Effector memory CD4-positive, alpha-beta T cell (primary cell): ENCODE measurements around the gene IGFBP7.
"Not testable (repeated sequence)": the region's sequence is repeated elsewhere in the genome, so short reads cannot be mapped to it uniquely, and the experiment has no call there.

ENCODE experiments used
- DNase-seq, 3 donors: peaks; one replicate each; pipeline ENCODE4 v3.0.0-alpha.2; 2020
- H3K27ac ChIP-seq: 2 replicates; pipeline ENCODE4 v1.7.0; 2013; ENCODE audit warnings: mild to moderate bottlenecking, low read length, moderate library complexity; ENCODE audit not compliant: insufficient read depth, poor library complexity, severe bottlenecking
- H3K27me3 ChIP-seq: replicated peaks from 2 replicates; pipeline ENCODE4 v1.7.0; 2013; ENCODE audit warnings: mild to moderate bottlenecking, low read length; ENCODE audit not compliant: insufficient read depth, control insufficient read depth, poor library complexity, severe bottlenecking
- H3K36me3 ChIP-seq: 2 replicates; pipeline ENCODE4 v1.7.0; 2013; ENCODE audit warnings: mild to moderate bottlenecking, low read length, moderate library complexity; ENCODE audit not compliant: control insufficient read depth, insufficient read depth
- H3K4me1 ChIP-seq: 2 replicates; pipeline ENCODE4 v1.7.0; 2013; ENCODE audit warnings: low read length, mild to moderate bottlenecking; ENCODE audit not compliant: control insufficient read depth, insufficient read depth, poor library complexity, severe bottlenecking
- H3K4me3 ChIP-seq: 2 replicates; pipeline ENCODE4 v1.7.0; 2013; ENCODE audit warnings: low read length, low read depth, mild to moderate bottlenecking; ENCODE audit not compliant: insufficient read depth, poor library complexity, severe bottlenecking
- H3K9me3 ChIP-seq: 2 replicates; pipeline ENCODE4 v1.7.0; 2013; ENCODE audit warnings: mild to moderate bottlenecking, low read length, moderate library complexity; ENCODE audit not compliant: control insufficient read depth

Gene IGFBP7

GRCh38 chr4:57047046-57047445, 63.1 kb downstream of the IGFBP7 start:
- DNase-seq, H3K27ac ChIP-seq, H3K27me3 ChIP-seq, H3K9me3 ChIP-seq, H3K4me1 ChIP-seq, H3K36me3 ChIP-seq, H3K4me3 ChIP-seq: not testable (repeated sequence)

DNA sequence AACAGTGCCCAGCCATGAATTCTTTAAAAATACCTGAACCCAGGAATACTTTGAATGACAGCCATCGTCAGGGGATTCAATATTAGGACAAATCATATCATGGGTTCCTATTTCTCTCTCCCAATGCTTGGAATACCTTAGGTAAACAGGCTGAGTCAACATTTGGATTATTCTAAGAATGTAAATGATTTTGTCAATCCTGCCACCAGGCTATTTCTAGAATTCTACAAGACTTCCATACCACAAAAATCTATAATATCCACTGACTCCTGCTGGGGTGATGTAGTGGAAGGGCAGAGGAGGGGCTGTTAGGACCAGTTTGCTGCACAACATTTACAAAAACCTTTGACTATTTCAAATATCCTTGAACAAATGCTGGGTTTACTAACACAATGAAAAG, 65.2 kb downstream of the IGFBP7 start:
- Histone ChIP-seq H3K36me3 (no peaks in the 10 kb centered on the region), H3K27ac (no peak overlapping the region), H3K4me3 (no peak overlapping the region), H3K4me1 (no peaks in the 10 kb centered on the region), H3K9me3 (no peaks in the 10 kb centered on the region), H3K27me3 (no peaks in the 10 kb centered on the region)
- no peak for DNase-seq

DNA sequence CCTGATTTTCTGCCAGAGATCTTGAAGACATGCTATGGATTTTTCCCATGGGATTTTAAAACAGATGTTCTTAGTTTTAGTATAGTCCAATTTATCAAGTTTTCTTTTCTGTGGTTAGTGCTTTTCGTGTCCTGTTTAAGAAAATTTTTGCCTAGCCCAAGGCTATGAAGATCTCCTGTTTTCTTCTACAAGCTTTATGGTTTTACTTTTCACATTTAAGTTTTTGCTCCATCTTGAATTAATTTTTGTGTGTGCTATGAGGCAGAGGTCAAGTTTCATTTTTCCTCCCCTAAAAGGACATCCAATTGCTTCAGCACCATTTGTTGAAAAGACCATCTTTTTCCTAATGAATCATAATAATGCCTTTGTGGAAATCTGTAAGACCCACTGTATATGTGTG, 65.9 kb downstream of the IGFBP7 start:
- H3K9me3 ChIP-seq, result no peaks in the 10 kb centered on the region
- H3K27ac ChIP-seq, result no peak overlapping the region
- no peak for DNase-seq
- no peaks in the 10 kb centered on the region for H3K4me1 ChIP-seq
- no peaks in the 10 kb centered on the region for H3K27me3 ChIP-seq
- no peak overlapping the region for H3K4me3 ChIP-seq
- no peaks in the 10 kb centered on the region for H3K36me3 ChIP-seq

GRCh38 chr4:57043347-57044251, 66.6 kb downstream of the IGFBP7 start:
- Histone ChIP-seq H3K4me1 (no peaks in the 10 kb centered on the region), H3K27ac (no peak overlapping the region), H3K36me3 (no peaks in the 10 kb centered on the region), H3K9me3 (no peaks in the 10 kb centered on the region), H3K4me3 (no peak overlapping the region), H3K27me3 (no peaks in the 10 kb centered on the region)
- no peak for DNase-seq

- Histone ChIP-seq H3K27ac (no peak overlapping the region), H3K27me3 (no peaks in the 10 kb centered on the region), H3K36me3 (no peaks in the 10 kb centered on the region), H3K9me3 (no peaks in the 10 kb centered on the region), H3K4me3 (no peak overlapping the region), H3K4me1 (no peaks in the 10 kb centered on the region)
- no peak for DNase-seq
Observed at GRCh38 chr4:57042711-57043169, 67.4 kb downstream of the IGFBP7 start.

DNA sequence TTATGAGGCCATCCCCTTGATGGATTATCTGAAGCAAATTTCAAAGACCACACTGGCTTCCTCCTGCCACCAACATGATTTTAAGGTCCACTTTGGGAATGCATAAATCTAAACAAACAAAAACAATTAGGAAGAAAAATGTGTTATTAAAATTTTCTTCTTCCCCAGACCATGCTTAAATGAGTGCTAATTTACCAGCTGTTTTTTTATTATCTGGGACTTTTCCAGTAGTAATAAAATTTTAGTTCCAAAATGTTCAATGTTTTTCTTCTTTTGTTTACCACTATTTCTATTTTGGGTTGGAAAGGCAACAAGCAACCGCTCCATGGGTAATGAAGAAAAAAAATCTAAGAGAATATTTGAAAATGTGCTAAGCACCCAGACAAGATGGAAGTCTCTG, 69.2 kb downstream of the IGFBP7 start:
- Histone ChIP-seq H3K9me3 (no peaks in the 10 kb centered on the region), H3K4me1 (no peaks in the 10 kb centered on the region), H3K27me3 (no peaks in the 10 kb centered on the region), H3K27ac (no peak overlapping the region), H3K36me3 (no peaks in the 10 kb centered on the region), H3K4me3 (no peak overlapping the region)
- DNase-seq, result no peak

- Histone ChIP-seq H3K27me3 (no peaks in the 10 kb centered on the region), H3K9me3 (no peaks in the 10 kb centered on the region), H3K4me3 (no peak overlapping the region), H3K27ac (no peak overlapping the region), H3K36me3 (no peaks in the 10 kb centered on the region), H3K4me1 (no peaks in the 10 kb centered on the region)
- no peak for DNase-seq
Observed at GRCh38 chr4:57040510-57040909, 69.7 kb downstream of the IGFBP7 start.

- Histone ChIP-seq H3K4me1 (no peaks in the 10 kb centered on the region), H3K36me3 (no peaks in the 10 kb centered on the region), H3K9me3 (no peaks in the 10 kb centered on the region), H3K4me3 (no peak overlapping the region), H3K27ac (no peak overlapping the region), H3K27me3 (no peaks in the 10 kb centered on the region)
- DNase-seq, result no peak
Observed at GRCh38 chr4:57039345-57039744, 70.8 kb downstream of the IGFBP7 start.

GRCh38 chr4:57037982-57038604, 72.1 kb downstream of the IGFBP7 start:
- no peak for DNase-seq
- H3K9me3 ChIP-seq, result no peaks in the 10 kb centered on the region
- no peaks in the 10 kb centered on the region for H3K4me1 ChIP-seq
- H3K4me3 ChIP-seq, result no peak overlapping the region
- H3K27ac ChIP-seq, result no peak overlapping the region
- H3K36me3 ChIP-seq, result no peaks in the 10 kb centered on the region
- H3K27me3 ChIP-seq, result no peaks in the 10 kb centered on the region

- Histone ChIP-seq H3K27ac (no peak overlapping the region), H3K36me3 (peaks cover 25% of the 10 kb centered on the region), H3K4me3 (no peak overlapping the region), H3K27me3 (no peaks in the 10 kb centered on the region), H3K9me3 (no peaks in the 10 kb centered on the region), H3K4me1 (no peaks in the 10 kb centered on the region)
- no peak for DNase-seq
Observed at GRCh38 chr4:57034520-57034919, 75.7 kb downstream of the IGFBP7 start.
